Measurements from ENCODE around the gene PPP1R10. TPM values are rescaled to one million over a fixed set of nuclear protein-coding genes. Genes with fewer than 3 reads are reported as not detected.
A peak's percentile ranks its signal among the peaks of the same experiment; 100 is the strongest.

The PPP1R10 gene
- total RNA-seq, 1 donor = 71.9 TPM

- DNase-seq (ENCODE audit: low read depth in 2 of 3, low spot score in 2 of 3) = no peak
Measured at GRCh38 chr6:30560930-30561329, 56.1 kb downstream of the PPP1R10 start.

- DNase-seq (ENCODE audit: low read depth in 2 of 3, low spot score in 2 of 3) = no peak
Measured at GRCh38 chr6:30557683-30557981, 59.4 kb downstream of the PPP1R10 start.

- peak; percentile 81 to 93 (median 87) for DNase-seq (ENCODE audit: low read depth in 2 of 3, low spot score in 2 of 3)
Measured at GRCh38 chr6:30556906-30557682, 59.9 kb downstream of the PPP1R10 start, which contains the start of gene PRR3. TSS of gene PRR3 (plus strand) at chr6:30557295. CDS start at chr6:30557345, 50 bp downstream.

- DNase-seq (ENCODE audit: low read depth in 2 of 3, low spot score in 2 of 3) = peak; percentile 97
Measured at GRCh38 chr6:30556066-30556905, 60.8 kb downstream of the PPP1R10 start, which contains the start of gene GNL1. TSS of gene GNL1 (minus strand) at chr6:30556489. CDS start at chr6:30556203, 286 bp downstream.

- no peak for DNase-seq (ENCODE audit: low read depth in 2 of 3, low spot score in 2 of 3)
Measured at GRCh38 chr6:30555816-30556065, 61.3 kb downstream of the PPP1R10 start.

DNA sequence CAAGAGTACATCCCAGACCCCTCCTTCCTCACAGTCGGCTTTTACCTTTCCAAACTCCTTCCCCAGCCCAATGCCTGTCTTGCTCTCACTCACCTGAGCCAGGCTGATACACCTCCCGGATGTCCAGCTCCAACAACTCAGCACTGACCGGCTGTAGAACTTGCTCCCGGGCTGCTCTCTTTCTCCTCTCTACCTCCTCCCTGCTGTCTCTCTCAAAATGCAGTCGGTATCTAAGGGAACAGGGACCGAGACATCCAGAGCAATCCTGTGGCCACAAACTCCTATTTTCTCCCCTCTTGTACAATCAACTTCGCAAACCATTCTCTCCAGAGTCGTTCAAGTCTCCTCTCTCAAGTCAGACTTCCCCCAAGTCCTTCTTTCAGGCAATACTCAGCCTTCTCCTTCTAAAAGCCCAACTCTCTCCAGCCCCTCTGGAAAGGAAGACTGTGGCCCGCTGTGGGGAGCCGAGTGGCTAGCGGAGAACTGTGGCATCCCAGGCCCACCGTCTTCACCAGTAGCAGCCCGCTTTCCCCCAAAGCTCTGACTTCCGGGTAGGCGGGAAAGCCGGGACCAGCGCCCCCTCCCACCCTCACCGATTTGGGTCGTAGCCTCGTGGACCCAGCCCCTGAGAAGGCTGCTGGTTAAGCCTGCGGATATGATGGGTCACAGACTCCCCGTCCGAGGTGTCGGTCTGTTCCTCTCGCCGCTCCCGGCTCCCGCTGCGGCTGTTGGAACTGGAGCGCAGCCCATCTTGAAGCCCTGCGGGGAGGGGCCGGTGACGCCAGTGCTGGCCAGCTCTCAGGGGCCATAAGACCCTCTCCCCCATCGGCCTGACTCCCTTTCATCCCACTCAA is 61.9 kb downstream of the PPP1R10 start:
- DNase-seq (ENCODE audit: low read depth in 2 of 3, low spot score in 2 of 3) = no peak

DNA sequence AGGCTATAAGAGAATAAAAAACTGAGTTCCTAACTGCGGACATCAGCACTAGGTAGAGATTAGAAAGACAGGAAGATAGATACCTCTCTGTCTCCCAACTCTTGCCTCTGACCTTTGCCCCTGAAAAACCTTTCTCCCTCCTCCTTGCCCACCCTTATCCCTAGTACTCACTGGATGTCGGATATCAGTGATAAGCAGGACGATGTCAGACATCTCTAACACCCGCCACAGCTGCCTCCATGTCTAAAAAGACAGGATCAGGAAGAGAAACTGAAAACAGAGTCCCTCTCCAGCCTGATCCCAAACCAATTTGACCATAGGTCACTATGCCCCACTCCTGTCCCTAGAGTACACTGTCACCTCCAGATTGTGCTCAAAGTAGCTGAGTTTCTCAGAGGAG is 62.6 kb downstream of the PPP1R10 start:
- no peak for DNase-seq (ENCODE audit: low read depth in 2 of 3, low spot score in 2 of 3)

Small RNAs within 50 kb of the gene (small RNA-seq; reads per million reads assigned to genes)
- gene MIR877 = 0.34 reads per million

Other genes starting within 250 kb of the PPP1R10 start
- 1,118 TPM for gene HLA-E, start 127.7 kb downstream of the PPP1R10 start, total RNA-seq
- gene GNL1, start 60.8 kb downstream of the PPP1R10 start, total RNA-seq = 46.6 TPM
- gene PRR3, start 59.9 kb downstream of the PPP1R10 start, total RNA-seq = 14.5 TPM
- gene ABCF1, start 45.8 kb downstream of the PPP1R10 start, total RNA-seq = 40.7 TPM
- 81.1 TPM for gene MRPS18B, start 597 bp upstream of the PPP1R10 start, total RNA-seq
- 11.0 TPM for gene ATAT1, start 9.6 kb upstream of the PPP1R10 start, total RNA-seq
- 12.9 TPM for gene C6orf136, start 29.9 kb upstream of the PPP1R10 start, total RNA-seq
- 42.3 TPM for gene DHX16, start 55.8 kb upstream of the PPP1R10 start, total RNA-seq
- gene PPP1R18, start 69.4 kb upstream of the PPP1R10 start, total RNA-seq = 53.3 TPM
- 9.4 TPM for gene NRM, start 73.7 kb upstream of the PPP1R10 start, total RNA-seq
- 14.0 TPM for gene MDC1, start 100.0 kb upstream of the PPP1R10 start, total RNA-seq
- 446 TPM for gene TUBB, start 103.1 kb upstream of the PPP1R10 start, total RNA-seq
- 50.6 TPM for gene FLOT1, start 125.4 kb upstream of the PPP1R10 start, total RNA-seq
- 4.3 TPM for gene IER3, start 127.3 kb upstream of the PPP1R10 start, total RNA-seq